ENCODE measurements around the gene CHN1.

CHN1 gene

DNA sequence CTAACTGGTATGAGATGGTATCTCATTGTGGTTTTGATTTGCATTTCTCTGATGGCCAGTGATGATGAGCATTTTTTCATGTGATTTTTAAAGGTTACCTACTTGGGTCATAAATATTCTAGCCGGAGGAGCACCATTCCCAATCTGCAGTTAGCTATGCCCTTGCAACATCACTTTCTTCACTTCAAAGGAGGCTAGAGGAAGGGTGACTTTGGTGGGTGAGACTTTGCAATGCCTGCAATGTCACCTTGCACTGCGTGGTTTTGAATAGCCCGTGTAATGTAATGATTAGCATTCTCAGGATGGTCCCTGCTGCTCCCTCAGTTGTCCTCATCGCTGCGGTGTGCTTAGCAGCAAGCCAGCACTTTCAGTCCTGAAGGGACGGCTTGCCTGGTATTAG, 184.8 kb downstream of the CHN1 start:
- DNase-seq, result no peak

DNA sequence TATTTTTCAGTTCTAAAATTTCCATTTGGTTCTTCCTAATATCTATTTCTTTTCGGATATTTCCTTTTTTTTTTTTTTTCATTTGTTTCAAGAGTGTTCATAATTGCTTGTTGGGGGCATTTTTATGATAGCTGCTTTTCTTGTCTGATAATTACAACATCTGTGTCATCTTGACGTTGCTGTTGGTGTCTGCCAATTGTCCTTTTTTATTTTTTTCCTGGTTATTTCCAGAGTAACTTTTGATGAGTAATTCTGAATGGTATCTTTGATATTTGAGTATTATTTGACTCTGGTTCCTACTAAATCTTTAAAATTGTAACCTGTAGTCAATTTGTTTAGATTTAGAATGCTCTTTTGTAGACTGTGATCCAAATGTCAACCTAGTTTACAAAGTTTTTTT, 189.7 kb downstream of the CHN1 start:
- DNase-seq, result peak; percentile 64

GRCh38 chr2:174812037-174812436, 193.1 kb downstream of the CHN1 start:
- DNase-seq, result no peak

GRCh38 chr2:174807931-174808330, 197.2 kb downstream of the CHN1 start:
- no peak for DNase-seq

DNA sequence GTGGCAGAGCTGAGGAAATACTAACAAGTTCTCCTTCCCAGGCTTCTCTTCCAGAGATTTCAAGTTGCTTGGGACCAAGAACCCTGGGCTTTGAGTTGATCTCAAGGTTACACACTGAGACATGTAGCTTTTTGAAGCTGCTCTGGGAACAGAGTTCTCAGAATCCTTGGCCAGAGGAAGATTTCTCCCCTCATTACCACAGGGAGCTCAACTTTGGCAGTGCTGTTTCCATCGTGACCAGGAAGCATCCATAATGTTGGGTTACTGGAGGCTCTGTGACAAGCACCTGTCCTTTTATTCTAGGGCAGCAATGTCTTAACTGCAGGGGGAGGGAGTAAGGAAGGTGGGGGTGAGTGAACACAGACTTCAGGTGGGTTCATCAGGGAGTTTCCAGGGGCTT, 199.4 kb downstream of the CHN1 start:
- no peak for DNase-seq

DNA sequence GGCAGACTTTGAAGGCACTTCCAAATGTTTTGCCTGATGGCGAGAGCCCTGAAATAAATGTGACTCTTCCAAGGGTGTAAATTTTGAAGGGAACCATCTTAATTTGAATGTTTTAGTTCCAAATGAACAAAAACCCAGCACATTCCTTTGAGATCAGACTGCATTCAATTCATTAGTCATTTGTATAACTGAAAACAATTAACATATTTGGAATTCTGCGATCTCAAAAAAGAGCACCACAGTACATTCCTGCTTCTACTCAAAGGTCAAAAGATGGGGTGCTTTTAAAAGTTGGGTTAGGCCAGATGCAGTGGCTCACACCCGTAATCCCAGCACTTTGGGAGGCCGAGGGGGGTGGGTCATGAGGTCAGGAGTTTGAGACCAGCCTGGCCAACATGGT, 202.7 kb downstream of the CHN1 start:
- peak; percentile 89 for DNase-seq

DNA sequence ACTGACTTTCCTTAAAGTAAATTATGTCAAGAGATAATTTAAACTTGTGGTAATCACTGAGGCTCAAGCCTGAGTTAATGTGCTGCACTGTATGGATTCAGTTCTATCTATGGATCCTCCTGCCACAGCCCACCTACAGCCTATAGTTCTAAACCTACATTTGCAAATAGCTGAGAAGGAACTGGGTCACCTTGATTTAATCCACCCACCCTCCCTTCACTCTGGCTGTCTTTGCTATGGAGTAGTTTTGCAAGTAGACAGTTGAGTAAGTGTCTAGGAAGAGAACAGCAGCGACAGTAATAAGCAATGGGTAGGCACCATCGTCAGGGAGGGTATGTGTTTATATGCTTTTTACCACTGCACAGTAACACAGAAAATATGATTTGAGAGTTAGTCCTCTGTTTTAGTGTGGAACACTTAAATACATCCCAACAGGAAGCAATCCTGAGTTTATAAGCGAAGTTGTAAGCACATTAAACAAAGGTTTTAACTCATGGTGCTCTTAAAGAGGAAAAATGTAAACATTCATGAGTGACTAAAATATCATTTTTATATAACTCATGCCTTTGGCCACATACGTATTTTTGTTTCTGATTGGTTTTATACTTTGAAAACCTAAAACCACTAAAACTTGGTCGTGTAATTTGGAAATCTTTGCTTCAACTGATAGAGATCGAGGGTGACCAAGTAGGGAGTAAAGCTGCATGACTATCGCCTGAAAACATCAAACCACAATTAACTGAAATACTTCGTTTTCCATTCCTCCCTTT, 204.6 kb downstream of the CHN1 start:
- DNase-seq, result no peak

DNA sequence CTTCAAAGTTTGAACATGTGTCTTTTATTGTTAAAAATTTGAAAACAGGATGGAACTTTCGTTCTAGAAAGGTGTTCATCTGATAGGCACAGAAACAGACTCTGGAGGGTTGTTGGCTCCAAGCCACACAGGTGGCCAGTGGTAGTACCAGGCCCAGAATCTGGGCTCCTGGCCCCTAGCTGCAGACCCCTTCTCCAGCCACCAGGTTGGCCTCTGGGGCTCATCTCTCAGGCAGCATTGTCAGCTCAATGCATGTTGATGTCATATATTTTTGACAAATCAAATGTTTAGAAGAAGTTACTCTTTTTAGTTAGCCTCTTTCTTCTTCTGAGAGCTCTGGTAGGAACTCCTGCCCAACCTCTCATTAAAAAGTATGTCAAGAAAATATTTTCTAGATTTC, 206.4 kb downstream of the CHN1 start:
- no peak for DNase-seq

DNA sequence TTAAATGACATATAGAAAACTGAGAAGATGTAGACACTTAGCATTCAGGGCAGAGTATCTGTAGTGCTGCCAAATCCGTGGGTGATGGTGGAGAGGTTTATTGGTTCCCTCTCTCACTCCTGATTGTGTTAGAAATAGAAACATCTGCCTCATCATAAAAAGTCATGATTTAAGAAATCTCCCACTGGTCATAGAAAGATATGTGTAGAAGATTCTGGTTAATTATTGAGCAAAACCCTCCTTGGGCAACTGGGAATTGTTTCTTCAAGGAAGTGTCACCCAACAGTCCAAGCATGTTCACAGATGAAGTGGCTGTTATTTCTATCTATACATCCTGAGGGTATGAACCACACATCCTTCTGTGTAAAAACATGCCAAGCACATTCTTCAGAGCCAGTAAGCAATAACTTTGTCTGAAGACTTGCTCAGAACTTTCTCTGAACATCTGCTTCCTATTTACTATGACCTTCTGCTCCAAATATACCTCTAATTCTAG, 207.4 kb downstream of the CHN1 start:
- DNase-seq, result peak; percentile 92

DNA sequence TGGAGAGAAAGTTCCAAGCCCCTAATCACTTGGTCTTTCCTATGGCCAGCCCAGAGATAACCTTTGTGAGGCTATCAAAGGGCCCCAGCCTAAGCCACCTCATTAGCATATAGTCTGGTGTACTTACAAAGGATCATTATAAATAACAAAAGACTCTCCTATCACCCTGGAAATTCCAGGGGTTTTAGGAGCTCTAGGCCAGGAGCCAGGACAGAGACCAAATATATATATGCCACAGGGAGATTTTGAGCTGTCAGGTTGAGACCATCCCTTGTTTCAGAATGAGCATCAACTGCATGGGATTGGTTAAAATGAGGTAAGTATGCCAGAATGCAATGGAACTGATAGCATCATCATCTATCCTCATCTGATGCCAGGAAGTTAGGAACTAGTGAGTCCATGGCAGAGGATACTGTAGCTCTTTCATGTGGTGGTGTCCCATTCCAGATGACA, 208.8 kb downstream of the CHN1 start:
- no peak for DNase-seq

- peak; percentile 77 for DNase-seq
Measured at GRCh38 chr2:174794851-174795374, 210.3 kb downstream of the CHN1 start.

- DNase-seq, result no peak
Measured at GRCh38 chr2:174792309-174793025, 212.7 kb downstream of the CHN1 start.

DNA sequence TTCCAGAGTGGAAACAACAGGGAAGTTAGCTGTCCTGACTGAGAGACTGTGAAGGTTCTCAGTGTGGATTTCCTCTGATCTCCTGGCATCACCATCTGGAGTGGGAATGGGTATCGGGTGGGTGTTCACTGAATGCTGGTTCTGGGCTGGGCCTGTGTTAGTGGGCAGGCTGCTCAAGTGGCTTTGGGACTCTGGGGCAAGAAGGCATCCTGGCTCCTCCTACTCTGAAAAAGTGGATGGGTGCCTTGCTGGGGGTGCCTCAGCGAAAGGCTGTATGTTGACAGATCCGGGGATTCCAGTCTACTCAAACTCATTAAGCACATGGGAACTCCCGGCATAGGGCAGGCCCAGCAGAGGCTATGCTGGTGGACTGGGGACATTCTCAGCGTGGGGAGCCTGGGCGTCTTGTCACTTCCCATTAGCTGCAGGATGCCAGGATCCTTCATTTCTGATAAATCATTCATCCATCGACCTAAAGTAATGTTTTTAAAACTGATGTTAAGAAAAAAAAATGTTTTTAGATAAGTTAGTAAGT, 213.4 kb downstream of the CHN1 start:
- no peak for DNase-seq

GRCh38 chr2:174791020-174791419, 214.2 kb downstream of the CHN1 start:
- DNase-seq, result no peak

DNA sequence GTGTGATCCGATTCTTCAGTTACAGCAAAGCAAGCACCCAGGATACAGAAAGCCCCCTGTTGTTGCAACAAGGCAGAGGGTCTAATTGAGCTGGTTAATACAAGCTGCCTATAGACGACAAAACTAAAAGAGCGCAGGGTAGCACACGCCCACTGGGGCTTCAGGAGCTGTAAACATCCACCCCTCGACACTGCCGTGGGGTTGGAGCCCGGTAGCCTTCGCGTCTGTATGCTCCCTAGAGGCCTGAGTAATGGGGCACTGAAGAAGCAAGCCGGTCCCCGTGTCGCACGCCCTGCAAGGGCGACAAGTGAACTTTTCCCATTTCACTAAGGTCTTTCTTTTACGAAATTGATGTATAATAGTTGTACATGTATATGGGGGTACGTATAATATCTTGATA, 216.2 kb downstream of the CHN1 start:
- DNase-seq, result no peak

- DNase-seq, result peak; percentile 90
Measured at GRCh38 chr2:174788291-174788929, 216.8 kb downstream of the CHN1 start.

GRCh38 chr2:174787487-174788205, 217.5 kb downstream of the CHN1 start:
- peak; percentile 100 for DNase-seq

DNA sequence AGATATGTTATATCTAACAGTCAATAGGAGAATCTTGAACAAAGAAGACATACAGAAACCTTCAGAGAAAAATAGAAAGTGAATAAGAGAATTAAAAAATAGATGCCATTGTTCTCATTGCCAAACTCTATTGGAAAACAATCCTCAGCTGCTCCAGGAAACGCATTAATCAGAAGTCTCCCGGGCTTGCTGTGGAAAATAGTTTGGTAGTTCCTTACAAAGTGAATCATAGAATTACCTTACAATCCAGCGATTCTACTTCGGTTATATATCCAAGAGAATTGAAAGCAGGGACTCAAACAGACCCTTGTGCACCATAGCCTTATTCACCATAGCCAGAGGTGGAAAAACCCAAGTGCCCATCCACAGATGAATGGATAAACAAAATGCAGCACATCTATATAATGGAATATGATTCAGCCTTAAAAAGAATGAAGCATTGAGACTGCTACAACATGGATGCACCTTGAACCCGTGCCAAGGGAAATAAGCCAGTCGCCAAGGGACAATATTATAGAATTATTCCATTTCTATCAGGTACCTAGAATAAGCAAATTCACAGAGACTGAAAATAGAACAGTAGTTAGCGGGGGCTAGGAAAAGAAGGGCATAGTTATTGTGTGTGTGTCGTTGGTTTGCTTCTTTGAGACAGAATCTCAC, 219.0 kb downstream of the CHN1 start:
- DNase-seq, result peak; percentile 72

DNA sequence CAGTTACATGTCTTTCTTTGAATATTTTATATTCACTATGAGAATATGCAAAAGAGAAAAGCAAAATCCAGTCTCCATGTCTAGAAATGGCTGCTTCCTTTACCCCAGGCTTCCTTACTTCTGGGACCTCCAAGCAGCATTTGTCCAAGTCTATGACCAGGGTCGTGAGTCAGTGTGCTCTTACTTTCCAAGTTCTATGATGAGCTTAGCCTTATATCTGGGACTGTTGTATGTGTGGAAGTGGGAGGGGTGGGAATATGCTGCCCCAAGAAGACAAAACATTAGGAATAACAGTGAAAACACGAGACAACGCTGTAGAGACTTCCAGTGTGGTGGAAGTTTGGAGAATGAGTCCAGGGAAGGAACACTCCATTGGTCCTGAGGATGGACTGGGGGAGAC, 219.7 kb downstream of the CHN1 start:
- no peak for DNase-seq

DNA sequence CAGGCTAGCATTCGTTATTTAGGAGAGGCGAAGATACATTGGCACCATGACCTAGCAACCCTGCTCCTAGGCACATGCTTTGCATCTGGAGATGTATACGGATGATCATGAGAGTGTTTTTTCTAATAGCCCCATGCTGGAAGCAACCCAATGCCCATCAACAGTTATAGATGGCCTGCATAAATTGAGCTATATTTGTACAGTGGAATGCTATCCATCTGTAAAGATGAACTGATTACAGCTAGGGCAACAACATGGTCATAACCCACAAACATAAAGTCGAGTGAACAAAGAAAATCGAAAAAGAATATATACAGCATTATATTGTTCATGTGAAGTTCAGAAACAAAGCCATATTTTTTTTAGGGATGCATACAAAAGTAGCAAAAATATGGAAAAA, 220.3 kb downstream of the CHN1 start:
- DNase-seq, result no peak

DNA sequence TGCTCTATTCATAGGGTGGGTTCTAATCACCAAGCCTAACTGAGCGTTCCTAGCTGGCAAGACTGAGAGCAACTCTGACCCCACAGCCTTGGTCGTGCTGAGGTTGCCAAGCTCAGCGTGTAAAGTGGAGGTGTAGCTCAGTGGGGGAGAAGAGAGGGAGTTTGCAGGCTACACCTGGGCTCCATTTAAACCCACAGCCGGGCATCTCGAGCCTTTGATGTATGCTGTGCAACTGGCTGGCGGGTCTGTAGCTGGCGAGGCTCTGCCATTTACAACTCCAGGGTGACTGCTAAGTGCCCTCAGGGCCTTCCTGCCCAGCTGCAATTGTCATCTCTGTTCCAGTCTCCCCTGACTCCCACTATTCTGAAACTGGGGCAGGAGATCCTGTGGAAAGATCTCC, 220.9 kb downstream of the CHN1 start:
- no peak for DNase-seq

DNA sequence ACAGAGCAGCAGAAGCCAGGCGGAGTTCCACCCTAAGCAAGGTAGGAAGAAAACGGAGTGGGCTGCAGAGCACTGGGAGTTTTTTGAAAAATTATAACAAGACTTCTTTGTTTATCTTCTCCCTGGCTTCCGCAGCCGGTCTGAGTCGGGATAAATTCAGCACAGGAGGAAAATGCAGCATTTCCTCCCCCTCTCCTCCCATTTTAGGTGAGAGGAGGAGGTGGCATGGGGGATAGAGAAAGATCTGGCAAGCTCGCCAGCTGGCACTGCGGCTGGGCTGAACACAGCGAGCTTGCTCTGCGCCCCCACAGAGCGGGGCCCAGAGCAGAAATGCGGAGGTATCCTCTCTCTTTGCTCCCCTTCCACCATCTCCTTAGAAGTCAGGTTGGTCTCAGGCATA, 223.2 kb downstream of the CHN1 start:
- DNase-seq, result no peak

All from fibroblast of skin of right biceps (primary cell).